ENCODE measurements around the gene BAK1. TPM values are rescaled to one million over a fixed set of nuclear protein-coding genes. Genes with fewer than 3 reads are reported as not detected.
A peak's percentile ranks its signal among the peaks of the same experiment; 100 is the strongest.

The BAK1 gene
- total and polyA plus RNA-seq, 2 of the 13 experiments (the other 11 are each of a cell fraction or from before 2014, with no cell fraction given): 15.0 to 23.8 TPM

GRCh38 chr6:33620856-33621710 lies 41.0 kb upstream of the BAK1 start, which contains the start of gene ITPR3 (continued):
- TF ChIP-seq, protein P1, sequence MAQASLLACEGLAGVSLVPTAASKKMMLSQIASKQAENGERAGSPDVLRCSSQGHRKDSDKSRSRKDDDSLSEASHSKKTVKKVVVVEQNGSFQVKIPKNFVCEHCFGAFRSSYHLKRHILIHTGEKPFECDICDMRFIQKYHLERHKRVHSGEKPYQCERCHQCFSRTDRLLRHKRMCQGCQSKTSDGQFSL (CRISPR knock-in tag; IDR thresholded peaks at IDR 0.05): peak; percentile 71; the same call in 1 of the 2 replicates

DNA sequence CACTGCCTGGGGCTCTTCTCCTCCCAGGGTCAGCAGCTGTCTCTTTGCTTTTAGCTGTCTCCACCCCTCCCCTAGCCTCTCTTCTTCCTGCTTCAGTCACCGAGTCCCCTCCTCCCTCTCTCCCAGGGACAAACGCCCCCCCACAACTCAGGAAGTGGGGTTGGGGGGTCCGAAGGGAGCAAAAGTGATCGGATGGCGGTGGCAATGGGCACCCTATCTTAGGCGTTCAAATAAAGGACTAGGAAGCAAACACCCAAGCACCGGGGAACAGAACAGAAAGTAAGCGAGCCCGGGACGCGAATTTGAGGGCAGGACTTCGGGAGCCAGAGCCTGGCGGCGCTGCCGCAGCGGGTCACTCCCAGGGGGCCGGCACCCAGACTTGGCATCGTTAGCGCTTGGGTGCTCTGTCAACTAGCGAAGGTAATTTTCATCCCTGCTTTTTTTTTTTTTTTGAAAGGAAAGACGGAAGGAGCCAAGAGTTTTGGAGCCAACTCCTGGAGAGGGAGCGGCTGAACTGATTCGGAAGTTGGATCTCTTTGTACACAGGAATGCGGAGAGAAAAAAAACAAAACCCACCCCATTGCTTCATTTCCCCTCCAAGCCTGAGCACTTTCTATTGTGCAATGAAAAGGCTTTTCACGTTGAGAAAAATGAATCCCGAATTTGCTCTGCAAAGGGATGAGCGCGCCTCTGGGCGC lies 40.2 kb upstream of the BAK1 start:
- H4K20me1 ChIP-seq (ENCODE audit: insufficient read depth, low read length): no peaks in the 10 kb centered on the region; the same call in 1 of the 2 replicates
- peaks cover 0 to 15% of the 10 kb centered on the region in 2 experiments; a peak in 3 of 5 replicates for H3K27me3 ChIP-seq (ENCODE audit: control insufficient read depth in 1 of 2, insufficient read depth in 2 of 2, low read length in 2 of 2)
- H3K4me3 ChIP-seq (replicated peaks in 1 of 3; ENCODE audit: insufficient read depth in 1 of 3, low read depth in 2 of 3, low read length in 3 of 3): peak overlapping the region; percentile 80 to 86 (median 82)
- no peaks in the 10 kb centered on the region for H3K9me3 ChIP-seq (ENCODE audit: low read length)
- ChIA-PET CTCF (ENCODE audit: low intra/inter-chr PET ratio, low total read pairs) (interaction anchor here (1.5 kb wide), 1 partner anchor 13 kb away, joined by 6 read pairs; no protein-coding TSS in a partner anchor), POLR2A (interaction anchor here (0.6 to 5.1 kb wide), 6 partner anchors 10 to 220 kb away, joined by 3 to 32 read pairs (median 8); partner anchors contain the start of gene BAK1)
- peaks cover 2% of the 10 kb centered on the region for H3K79me2 ChIP-seq (ENCODE audit: insufficient read depth, low read length)
- BruUV-seq (replicated peaks): TSS peak; percentile 57
- H2AFZ ChIP-seq (ENCODE audit: low read length): no peak overlapping the region
- in situ Hi-C loops (cut with HindIII; ENCODE audit: extremely low pct_ligation_motif_present, low pct_unique_long_range_greater_than_20kb): loop anchor here (5.0 kb wide), 1 partner anchor 33 kb away; no protein-coding TSS in a partner anchor
- no peaks in the 10 kb centered on the region for H3K36me3 ChIP-seq (replicated peaks in 1 of 2; ENCODE audit: control insufficient read depth in 1 of 2, insufficient read depth in 2 of 2, low read length in 2 of 2)
- H3K4me2 ChIP-seq (ENCODE audit: low read depth, low read length): peak overlapping the region; percentile 96
- peak overlapping the region; percentile 58 for H3K9ac ChIP-seq (ENCODE audit: insufficient read depth, low read depth, low read length)
- FAIRE-seq: no peak
- ATAC-seq: peak; percentile 18; the same call in 2 of the 3 replicates
- H3K4me1 ChIP-seq (ENCODE audit: insufficient read depth, low read length): peaks cover 52% of the 10 kb centered on the region
- intact Hi-C loops (cut with micrococcal nuclease; ENCODE audit: unreplicated experiment): no loop called here
- 1% methylated on average over 28 of the region's 29 CpGs for WGBS (ENCODE audit: low lambda C conversion rate)
- no peak for DNase-seq (ENCODE audit: low spot score)
- no peak overlapping the region for H3K27ac ChIP-seq (ENCODE audit: extremely low read length, insufficient read depth, low read length)
- TF ChIP-seq RAD21 (CRISPR knock-in tag; IDR thresholded peaks at IDR 0.05) (no peak), ZHX1 (CRISPR knock-in tag; IDR thresholded peaks at IDR 0.05; ENCODE audit: low read depth) (no peak), XRCC5 (optimal IDR thresholded peaks at IDR 0.05; ENCODE audit: low read length) (no peak), USF2 (IDR thresholded peaks at IDR 0.05; ENCODE audit: low read depth, low read length) (no peak), USF2 (CRISPR knock-in tag; IDR thresholded peaks at IDR 0.05; ENCODE audit: borderline replicate concordance) (no peak), ZNF749 (CRISPR knock-in tag; IDR thresholded peaks at IDR 0.05; ENCODE audit: borderline replicate concordance) (no peak), SYNCRIP (IDR thresholded peaks at IDR 0.05; ENCODE audit: insufficient read depth, low read depth, low read length) (no peak), GTF3A (CRISPR knock-in tag; conservative IDR thresholded peaks at IDR 0.05) (no peak), CERS6 (CRISPR knock-in tag; IDR thresholded peaks at IDR 0.05) (no peak), ZNF333 (CRISPR knock-in tag; IDR thresholded peaks at IDR 0.05; ENCODE audit: borderline replicate concordance) (no peak), SP5 (CRISPR knock-in tag; IDR thresholded peaks at IDR 0.05; ENCODE audit: borderline replicate concordance, low read depth) (0 out of 2 replicates have a peak, but pooled peaks have one; percentile 32), SETDB1 (CRISPR knock-in tag; IDR thresholded peaks at IDR 0.05; ENCODE audit: borderline replicate concordance) (no peak)

Measured in HepG2 (cell line).